Gastrocnemius medialis (tissue), 4 donors: ENCODE measurements around the gene ZNF768.
A peak's percentile ranks its signal among the peaks of the same experiment; 100 is the strongest.

Experiments used
- POLR2A ChIP-seq, 2 donors: fragments of 450-650 bp; IDR thresholded peaks; one replicate each; pipeline ENCODE4 v1.6.1; 2017; ENCODE audit warnings: antibody characterized with exemption in 2 of 2, mild to moderate bottlenecking in 2 of 2, moderate library complexity in 2 of 2
- TF ChIP-seq, protein P1 (sequence below), 5 experiments: fragments of 450-650 bp in 3 of 5; fragments of 200-600 bp in 2 of 5; sonication (generic) in 2 of 5; IDR thresholded peaks in 4 of 5; conservative IDR thresholded peaks in 1 of 5; 1 replicate in 4 of 5; 2 replicates in 1 of 5; pipeline ENCODE4 v1.5.1; 2016 to 2019; ENCODE audit warnings: antibody characterized with exemption in 5 of 5, mild to moderate bottlenecking in 3 of 5, moderate library complexity in 3 of 5

DNA sequence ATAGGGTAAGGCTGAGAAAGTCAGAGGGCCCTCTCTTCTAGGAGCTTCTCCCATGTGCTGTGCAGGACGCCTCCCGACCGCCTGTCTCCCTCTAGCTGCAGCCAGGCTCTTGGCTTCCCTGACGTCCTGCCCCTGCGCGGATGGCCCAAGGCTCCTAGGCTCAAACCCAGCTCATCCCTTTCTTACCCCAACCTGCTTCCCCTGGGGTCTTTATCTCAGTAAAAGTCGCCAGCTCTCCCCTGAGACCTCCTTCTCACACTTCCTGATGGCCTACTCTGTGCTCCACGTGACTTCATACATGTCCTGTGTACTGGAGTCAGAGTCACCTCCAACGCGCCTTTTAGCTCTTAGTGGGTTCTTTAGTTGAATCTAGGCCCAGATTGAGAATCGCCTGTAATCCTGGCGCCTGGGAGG is 9.4 kb upstream of the ZNF768 start:
- TF ChIP-seq, protein P1, sequence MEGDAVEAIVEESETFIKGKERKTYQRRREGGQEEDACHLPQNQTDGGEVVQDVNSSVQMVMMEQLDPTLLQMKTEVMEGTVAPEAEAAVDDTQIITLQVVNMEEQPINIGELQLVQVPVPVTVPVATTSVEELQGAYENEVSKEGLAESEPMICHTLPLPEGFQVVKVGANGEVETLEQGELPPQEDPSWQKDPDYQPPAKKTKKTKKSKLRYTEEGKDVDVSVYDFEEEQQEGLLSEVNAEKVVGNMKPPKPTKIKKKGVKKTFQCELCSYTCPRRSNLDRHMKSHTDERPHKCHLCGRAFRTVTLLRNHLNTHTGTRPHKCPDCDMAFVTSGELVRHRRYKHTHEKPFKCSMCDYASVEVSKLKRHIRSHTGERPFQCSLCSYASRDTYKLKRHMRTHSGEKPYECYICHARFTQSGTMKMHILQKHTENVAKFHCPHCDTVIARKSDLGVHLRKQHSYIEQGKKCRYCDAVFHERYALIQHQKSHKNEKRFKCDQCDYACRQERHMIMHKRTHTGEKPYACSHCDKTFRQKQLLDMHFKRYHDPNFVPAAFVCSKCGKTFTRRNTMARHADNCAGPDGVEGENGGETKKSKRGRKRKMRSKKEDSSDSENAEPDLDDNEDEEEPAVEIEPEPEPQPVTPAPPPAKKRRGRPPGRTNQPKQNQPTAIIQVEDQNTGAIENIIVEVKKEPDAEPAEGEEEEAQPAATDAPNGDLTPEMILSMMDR (IDR thresholded peaks at IDR 0.05 in 4 of 5, conservative IDR thresholded peaks at IDR 0.05 in 1 of 5), result peak; percentile 44 to 75 (median 59)
- peak in 1 of 2 donors; percentile 18 for TF ChIP-seq POLR2A (IDR thresholded peaks at IDR 0.05)
